ENCODE data around the gene LAMTOR2. TPM values are rescaled to one million over a fixed set of nuclear protein-coding genes. Genes with fewer than 3 reads are reported as not detected.
"Not testable (repeated sequence)": the region's sequence is repeated elsewhere in the genome, so short reads cannot be mapped to it uniquely, and the experiment has no call there.

The LAMTOR2 gene
- total and polyA plus RNA-seq, 4 donors, result 71.2 to 143 (median 103) TPM

DNA sequence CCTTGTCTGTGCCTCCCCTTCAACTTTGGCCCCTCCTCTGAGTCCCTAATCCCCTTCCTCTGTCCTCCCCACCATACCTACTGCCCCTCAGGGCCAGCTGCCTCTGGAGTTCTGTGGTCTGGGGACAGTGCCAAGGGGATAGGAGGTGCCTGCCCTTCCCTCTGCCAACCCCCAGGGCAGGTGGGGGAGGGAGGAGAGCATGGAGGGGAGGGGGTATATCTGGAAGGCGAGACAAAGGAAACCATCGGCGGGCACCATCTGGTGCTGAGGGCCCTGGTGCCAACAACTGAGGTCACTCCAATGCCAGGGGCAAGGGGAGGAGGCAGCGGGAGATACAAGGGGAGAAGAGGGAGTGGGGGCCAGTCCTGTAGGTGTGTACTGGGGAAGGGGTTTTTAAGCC lies 16.0 kb downstream of the LAMTOR2 start:
- TF ChIP-seq, protein P1, sequence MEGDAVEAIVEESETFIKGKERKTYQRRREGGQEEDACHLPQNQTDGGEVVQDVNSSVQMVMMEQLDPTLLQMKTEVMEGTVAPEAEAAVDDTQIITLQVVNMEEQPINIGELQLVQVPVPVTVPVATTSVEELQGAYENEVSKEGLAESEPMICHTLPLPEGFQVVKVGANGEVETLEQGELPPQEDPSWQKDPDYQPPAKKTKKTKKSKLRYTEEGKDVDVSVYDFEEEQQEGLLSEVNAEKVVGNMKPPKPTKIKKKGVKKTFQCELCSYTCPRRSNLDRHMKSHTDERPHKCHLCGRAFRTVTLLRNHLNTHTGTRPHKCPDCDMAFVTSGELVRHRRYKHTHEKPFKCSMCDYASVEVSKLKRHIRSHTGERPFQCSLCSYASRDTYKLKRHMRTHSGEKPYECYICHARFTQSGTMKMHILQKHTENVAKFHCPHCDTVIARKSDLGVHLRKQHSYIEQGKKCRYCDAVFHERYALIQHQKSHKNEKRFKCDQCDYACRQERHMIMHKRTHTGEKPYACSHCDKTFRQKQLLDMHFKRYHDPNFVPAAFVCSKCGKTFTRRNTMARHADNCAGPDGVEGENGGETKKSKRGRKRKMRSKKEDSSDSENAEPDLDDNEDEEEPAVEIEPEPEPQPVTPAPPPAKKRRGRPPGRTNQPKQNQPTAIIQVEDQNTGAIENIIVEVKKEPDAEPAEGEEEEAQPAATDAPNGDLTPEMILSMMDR (IDR thresholded peaks at IDR 0.05; ENCODE audit: control extremely low read depth, extremely low read depth), result no peak
- ATAC-seq (ENCODE audit: insufficient read depth, low FRiP score) (no peak), DNase-seq (no peak)
- Histone ChIP-seq H3K9me3 (ENCODE audit: control insufficient read depth in 4 of 4, insufficient read depth in 3 of 4, low read length in 3 of 4) (no peaks in the 10 kb centered on the region), H3K4me3 (no peak overlapping the region), H3K36me3 (ENCODE audit: control insufficient read depth in 4 of 4, insufficient read depth in 4 of 4, low read length in 4 of 4) (peaks cover 0 to 4% (median under 1%) of the 10 kb centered on the region in 4 donors), H3K4me1 (ENCODE audit: control insufficient read depth in 5 of 5, insufficient read depth in 5 of 5, low read length in 5 of 5) (peaks cover 0 to 25% (median 5%) of the 10 kb centered on the region in 5 donors), H3K27ac (ENCODE audit: low read depth in 1 of 2, low read length in 1 of 2) (no peak overlapping the region), H3K27me3 (ENCODE audit: control insufficient read depth in 3 of 3, insufficient read depth in 3 of 3, low read length in 2 of 3) (no peaks in the 10 kb centered on the region), H3K9ac (ENCODE audit: insufficient read depth in 1 of 2, low read length in 2 of 2) (no peak overlapping the region)
- WGBS, 2 donors, result 53 to 55% methylated on average over 4 of the region's 4 CpGs

GRCh38 chr1:156071332-156071816 lies 16.8 kb downstream of the LAMTOR2 start:
- H3K4me1 ChIP-seq (ENCODE audit: control insufficient read depth in 5 of 5, insufficient read depth in 5 of 5, low read length in 5 of 5), result peaks cover 0 to 33% (median 7%) of the 10 kb centered on the region in 5 donors
- WGBS, 2 donors, result 90 to 92% methylated on average over 7 of the region's 7 CpGs
- H3K36me3 ChIP-seq (ENCODE audit: control insufficient read depth in 4 of 4, insufficient read depth in 4 of 4, low read length in 4 of 4), result peaks cover 0 to 10% (median 4%) of the 10 kb centered on the region in 4 donors
- DNase-seq; H3K9ac ChIP-seq (ENCODE audit: insufficient read depth in 1 of 2, low read length in 2 of 2); H3K9me3 ChIP-seq (ENCODE audit: control insufficient read depth in 4 of 4, insufficient read depth in 3 of 4, low read length in 3 of 4); H3K27ac ChIP-seq (ENCODE audit: low read depth in 1 of 2, low read length in 1 of 2); ATAC-seq (ENCODE audit: insufficient read depth, low FRiP score); H3K27me3 ChIP-seq (ENCODE audit: control insufficient read depth in 3 of 3, insufficient read depth in 3 of 3, low read length in 2 of 3); H3K4me3 ChIP-seq: not testable (repeated sequence)

DNA sequence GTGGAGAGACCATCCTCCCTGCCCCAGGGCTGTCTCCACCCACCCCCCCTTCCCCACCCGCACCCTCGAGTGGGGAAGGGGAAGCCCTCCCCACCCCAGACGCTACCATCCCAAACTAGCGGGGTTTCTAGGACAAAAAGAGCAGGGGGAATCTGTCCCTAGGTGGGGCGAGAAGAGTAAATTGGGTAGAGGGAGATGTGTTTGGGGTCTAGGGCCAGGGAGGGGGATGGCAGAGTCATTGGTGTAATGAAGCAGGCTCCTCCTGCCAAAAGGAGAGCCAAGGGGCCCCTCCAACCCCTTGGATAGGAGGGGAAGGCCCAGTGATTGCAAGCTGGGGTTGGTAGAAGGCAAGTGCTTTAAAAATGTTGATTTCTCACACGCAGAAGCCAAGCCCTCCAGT lies 17.7 kb downstream of the LAMTOR2 start:
- Histone ChIP-seq H3K9ac (ENCODE audit: insufficient read depth in 1 of 2, low read length in 2 of 2) (no peak overlapping the region), H3K9me3 (ENCODE audit: control insufficient read depth in 4 of 4, insufficient read depth in 3 of 4, low read length in 3 of 4) (no peaks in the 10 kb centered on the region), H3K4me1 (ENCODE audit: control insufficient read depth in 5 of 5, insufficient read depth in 5 of 5, low read length in 5 of 5) (peaks cover 0 to 42% (median 7%) of the 10 kb centered on the region in 5 donors), H3K27me3 (ENCODE audit: control insufficient read depth in 3 of 3, insufficient read depth in 3 of 3, low read length in 2 of 3) (no peaks in the 10 kb centered on the region), H3K4me3 (no peak overlapping the region), H3K36me3 (ENCODE audit: control insufficient read depth in 4 of 4, insufficient read depth in 4 of 4, low read length in 4 of 4) (peaks cover 0 to 14% (median 5%) of the 10 kb centered on the region in 4 donors), H3K27ac (ENCODE audit: low read depth in 1 of 2, low read length in 1 of 2) (no peak overlapping the region)
- WGBS, 2 donors, result 71% methylated on average over 6 of the region's 6 CpGs
- no peak for ATAC-seq (ENCODE audit: insufficient read depth, low FRiP score)
- DNase-seq, result no peak
- TF ChIP-seq, protein P1 (IDR thresholded peaks at IDR 0.05; ENCODE audit: control extremely low read depth, extremely low read depth), result no peak

DNA sequence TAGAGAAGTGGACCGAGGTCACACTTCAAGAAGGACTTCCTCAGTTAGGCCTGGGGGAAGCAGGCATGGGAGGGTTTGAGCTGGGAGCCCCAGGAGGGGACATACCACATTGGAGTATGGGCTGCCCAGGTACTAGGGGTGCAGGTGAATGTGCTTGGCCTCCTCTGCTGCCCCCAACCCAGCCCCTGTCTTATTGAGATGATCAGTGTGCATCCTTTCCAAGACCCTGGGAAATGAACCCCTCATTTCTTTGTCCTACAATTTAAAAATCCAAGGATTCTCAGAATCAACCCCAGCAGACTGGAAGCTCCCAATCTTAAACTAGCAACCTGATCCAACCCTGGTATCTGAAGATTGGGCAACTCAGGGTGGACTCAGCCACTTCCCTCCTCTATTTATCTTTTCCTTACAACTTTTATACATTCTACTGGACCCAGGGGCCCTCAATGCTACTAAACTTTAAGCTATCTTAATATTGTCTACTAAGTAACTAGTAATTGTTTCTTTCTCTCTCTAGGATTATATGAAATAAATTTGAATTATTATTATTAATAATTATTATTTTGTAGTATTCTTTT lies 18.6 kb downstream of the LAMTOR2 start:
- 0 to 35% methylated on average over 1 of the region's 1 CpG for WGBS, 2 donors

More for the DNA sequence above, 18.6 kb downstream of the LAMTOR2 start:
- ATAC-seq (ENCODE audit: insufficient read depth, low FRiP score) (no peak), DNase-seq (no peak)
- peaks cover 0 to 17% (median 5%) of the 10 kb centered on the region in 4 donors for H3K36me3 ChIP-seq (ENCODE audit: control insufficient read depth in 4 of 4, insufficient read depth in 4 of 4, low read length in 4 of 4)
- H3K4me3 ChIP-seq, result no peak overlapping the region
- no peaks in the 10 kb centered on the region for H3K27me3 ChIP-seq (ENCODE audit: control insufficient read depth in 3 of 3, insufficient read depth in 3 of 3, low read length in 2 of 3)
- H3K27ac ChIP-seq (ENCODE audit: low read depth in 1 of 2, low read length in 1 of 2), result no peak overlapping the region
- H3K9me3 ChIP-seq (ENCODE audit: control insufficient read depth in 4 of 4, insufficient read depth in 3 of 4, low read length in 3 of 4), result no peaks in the 10 kb centered on the region
- TF ChIP-seq, protein P1 (IDR thresholded peaks at IDR 0.05; ENCODE audit: control extremely low read depth, extremely low read depth), result no peak
- no peak overlapping the region for H3K9ac ChIP-seq (ENCODE audit: insufficient read depth in 1 of 2, low read length in 2 of 2)
- peaks cover 0 to 51% (median 13%) of the 10 kb centered on the region in 5 donors for H3K4me1 ChIP-seq (ENCODE audit: control insufficient read depth in 5 of 5, insufficient read depth in 5 of 5, low read length in 5 of 5)

All from lung (tissue), 12 donors.